ENCODE results near the gene EP300. TPM values are rescaled to one million over a fixed set of nuclear protein-coding genes. Genes with fewer than 3 reads are reported as not detected.

Gene EP300
- total RNA-seq, result 63.0 TPM

DNA sequence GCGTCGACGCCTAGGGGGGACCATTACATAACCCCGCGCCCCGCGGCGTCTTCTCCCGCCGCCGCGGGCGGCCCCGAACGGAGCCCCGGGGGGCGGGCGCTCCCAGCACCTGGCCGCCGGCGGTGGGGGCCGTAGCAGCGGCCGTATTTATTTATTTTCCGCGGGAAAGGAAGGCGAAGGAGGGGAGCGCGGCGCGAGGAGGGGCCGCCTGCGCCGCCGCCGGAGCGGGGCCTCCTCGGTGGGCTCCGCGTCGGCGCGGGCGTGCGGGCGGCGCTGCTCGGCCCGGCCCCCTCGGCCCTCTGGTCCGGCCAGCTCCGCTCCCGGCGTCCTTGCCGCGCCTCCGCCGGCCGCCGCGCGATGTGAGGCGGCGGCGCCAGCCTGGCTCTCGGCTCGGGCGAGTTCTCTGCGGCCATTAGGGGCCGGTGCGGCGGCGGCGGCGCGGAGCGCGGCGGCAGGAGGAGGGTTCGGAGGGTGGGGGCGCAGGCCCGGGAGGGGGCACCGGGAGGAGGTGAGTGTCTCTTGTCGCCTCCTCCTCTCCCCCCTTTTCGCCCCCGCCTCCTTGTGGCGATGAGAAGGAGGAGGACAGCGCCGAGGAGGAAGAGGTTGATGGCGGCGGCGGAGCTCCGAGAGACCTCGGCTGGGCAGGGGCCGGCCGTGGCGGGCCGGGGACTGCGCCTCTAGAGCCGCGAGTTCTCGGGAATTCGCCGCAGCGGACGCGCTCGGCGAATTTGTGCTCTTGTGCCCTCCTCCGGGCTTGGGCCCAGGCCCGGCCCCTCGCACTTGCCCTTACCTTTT is at the start of gene EP300:
Gene EP300, plus strand, starts transcription at position 570 of the 795 bp plus-strand sequence. CDS start 413 bp downstream, outside the sequence.

DNA sequence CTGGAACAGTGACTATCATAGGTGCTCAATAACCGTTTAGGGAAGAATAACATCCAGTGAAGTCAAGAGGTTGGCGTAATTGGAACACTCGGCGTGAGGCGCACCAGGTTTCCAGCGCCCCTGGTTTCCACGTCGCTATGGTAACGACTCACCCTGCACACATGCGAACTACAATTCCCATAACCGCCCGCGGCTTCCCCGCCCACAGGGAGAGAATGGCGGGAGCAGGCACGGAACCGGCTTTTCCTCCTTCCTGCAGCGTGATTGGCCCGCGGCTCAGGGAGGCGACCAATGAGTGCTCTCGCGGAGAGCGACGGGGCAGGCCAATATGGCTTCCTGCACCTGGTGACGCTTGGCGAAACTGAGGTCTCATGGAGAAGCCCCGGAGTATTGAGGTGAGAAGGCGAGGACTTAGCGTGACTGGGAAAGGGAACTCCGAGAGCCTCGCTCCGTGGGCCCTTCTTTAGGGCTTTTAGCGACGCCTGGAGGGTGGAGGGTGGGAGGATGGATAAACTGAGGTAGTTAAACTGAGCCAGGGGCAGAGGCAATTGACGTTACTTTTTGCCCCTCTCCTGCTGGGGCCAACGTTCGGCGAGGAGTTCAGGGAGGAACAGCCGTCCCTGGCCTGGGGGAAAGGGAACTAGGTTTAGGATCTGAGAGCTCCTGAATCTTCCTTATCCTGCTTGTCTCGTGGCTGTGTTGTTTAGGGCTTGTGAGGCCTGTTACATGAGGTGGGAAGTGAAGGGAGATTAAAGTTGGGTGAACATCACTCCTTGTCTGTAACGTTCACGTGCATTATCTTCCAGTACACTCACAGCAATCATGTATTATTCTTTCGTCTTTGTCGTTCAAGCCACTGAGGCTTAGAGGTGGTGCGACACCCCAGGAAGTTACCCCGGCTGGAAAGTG is 112.9 kb downstream of the EP300 start, which contains the start of gene L3MBTL2:
Gene L3MBTL2, plus strand, starts transcription at position 321 of the 909 bp plus-strand sequence. Its CDS starts 51 bp downstream, at position 372.

Small RNA genes lying within 50 kb of the gene (small RNA-seq; reads per million reads assigned to genes)
- gene RF00019 (not detected), gene RNU6-375P (not detected)

Other genes with a start within 250 kb of the EP300 start
- 183 TPM for gene ST13, start 236.0 kb upstream of the EP300 start, total RNA-seq
- gene XPNPEP3, start 235.4 kb upstream of the EP300 start, total RNA-seq, result 10.4 TPM
- gene DNAJB7, start 230.5 kb upstream of the EP300 start, total RNA-seq, result not detected
- gene RBX1, start 141.2 kb upstream of the EP300 start, total RNA-seq, result 73.8 TPM
- 26.8 TPM for gene L3MBTL2, start 112.7 kb downstream of the EP300 start, total RNA-seq
- gene CHADL, start 148.3 kb downstream of the EP300 start, total RNA-seq, result 3.7 TPM
- 61.4 TPM for gene RANGAP1, start 193.6 kb downstream of the EP300 start, total RNA-seq
- gene ZC3H7B, start 208.9 kb downstream of the EP300 start, total RNA-seq, result 64.1 TPM

Data from diencephalon (tissue), 1 donor.